Measurements from ENCODE around the gene IFT52. TPM values are rescaled to one million over a fixed set of nuclear protein-coding genes. Genes with fewer than 3 reads are reported as not detected.
"Not testable (repeated sequence)": the region's sequence is repeated elsewhere in the genome, so short reads cannot be mapped to it uniquely, and the experiment has no call there.

The IFT52 gene
- total RNA-seq, 2 experiments from 2014 or later: 15.8 to 16.9 TPM

DNA sequence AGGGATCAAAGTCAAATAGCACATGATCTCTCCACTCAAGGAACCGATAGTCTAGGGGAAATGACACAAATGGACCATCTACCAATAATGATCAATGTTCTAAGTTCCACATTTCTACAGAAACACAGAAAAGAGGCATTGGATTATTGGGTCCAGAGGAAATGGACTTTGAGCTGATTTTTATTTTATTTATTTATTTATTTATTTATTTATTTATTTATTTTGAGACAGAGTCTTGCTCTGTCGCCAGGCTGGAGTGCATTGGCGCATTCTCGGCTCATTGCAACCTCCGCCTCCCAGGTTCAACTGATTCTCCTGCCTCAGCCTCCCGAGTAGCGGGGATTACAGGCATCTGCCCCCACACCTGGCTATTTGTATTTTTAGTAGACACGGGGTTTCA, 11.2 kb downstream of the IFT52 start:
- CTCF ChIA-PET: interaction anchor here (0.6 kb wide), 1 partner anchor 76 kb away, joined by 3 read pairs; no protein-coding TSS in a partner anchor
- POLR2A ChIA-PET; H3K27me3 Mint-ChIP-seq (ENCODE audit: low read depth); H3K4me3 Mint-ChIP-seq; H3K4me1 Mint-ChIP-seq (ENCODE audit: low read depth); ATAC-seq; H3K9me3 Mint-ChIP-seq (ENCODE audit: insufficient read depth); DNase-seq; H3K27ac Mint-ChIP-seq: not testable (repeated sequence)
- H3K36me3 Mint-ChIP-seq (ENCODE audit: low read depth): peaks cover 12% of the 10 kb centered on the region

DNA sequence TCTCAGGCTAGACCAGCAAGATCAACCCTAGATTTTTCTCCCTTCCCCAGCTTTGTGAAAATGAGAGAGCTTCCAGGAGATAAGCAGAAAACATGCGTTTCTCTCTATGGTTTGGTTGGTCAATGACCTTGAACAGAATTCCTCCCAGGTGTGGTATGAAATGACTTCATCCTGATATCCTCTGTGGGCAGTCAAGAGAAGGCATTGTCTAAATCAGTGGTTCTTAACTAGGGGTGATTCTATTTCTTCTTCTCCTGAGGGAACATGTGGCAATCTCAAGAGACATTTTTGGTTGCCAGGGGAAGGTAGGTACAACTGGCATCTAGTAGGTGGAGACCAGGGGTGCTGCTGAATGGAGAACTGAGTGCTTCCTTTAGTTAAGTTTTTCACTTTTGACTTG, 12.4 kb downstream of the IFT52 start:
- ChIA-PET POLR2A (no interaction called here), CTCF (no interaction called here)
- Mint-ChIP-seq H3K27me3 (ENCODE audit: low read depth) (no peaks in the 10 kb centered on the region), H3K27ac (no peak overlapping the region), H3K4me3 (no peak overlapping the region), H3K9me3 (ENCODE audit: insufficient read depth) (no peaks in the 10 kb centered on the region), H3K36me3 (ENCODE audit: low read depth) (peaks cover 7% of the 10 kb centered on the region), H3K4me1 (ENCODE audit: low read depth) (no peaks in the 10 kb centered on the region)
- no peak for DNase-seq
- no peak for ATAC-seq

DNA sequence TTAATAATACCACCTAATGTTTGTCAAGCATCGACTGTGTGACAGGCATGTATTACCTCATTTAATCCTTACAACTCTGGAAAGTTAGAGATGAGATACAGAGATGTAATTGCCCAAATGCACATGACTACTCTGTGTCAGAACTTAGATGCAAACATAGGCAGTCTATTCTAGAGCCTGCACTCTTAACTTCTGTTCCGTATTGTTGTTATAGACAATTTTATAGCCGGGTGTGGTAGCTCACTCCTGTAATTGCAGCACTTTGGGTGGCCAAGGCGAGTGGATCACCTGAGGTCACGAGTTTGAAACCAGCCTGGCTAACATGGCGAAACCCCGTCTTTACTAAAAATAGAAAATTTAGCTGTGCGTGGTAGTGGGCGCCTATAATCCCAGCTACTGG, 15.0 kb downstream of the IFT52 start:
- H3K36me3 Mint-ChIP-seq (ENCODE audit: low read depth): peaks cover 7% of the 10 kb centered on the region
- no peak for DNase-seq
- POLR2A ChIA-PET: no interaction called here
- no peaks in the 10 kb centered on the region for H3K27me3 Mint-ChIP-seq (ENCODE audit: low read depth)
- no peak overlapping the region for H3K27ac Mint-ChIP-seq
- H3K4me3 Mint-ChIP-seq: no peak overlapping the region
- H3K4me1 Mint-ChIP-seq (ENCODE audit: low read depth): no peaks in the 10 kb centered on the region
- H3K9me3 Mint-ChIP-seq (ENCODE audit: insufficient read depth): no peaks in the 10 kb centered on the region
- CTCF ChIA-PET: no interaction called here
- ATAC-seq: no peak

DNA sequence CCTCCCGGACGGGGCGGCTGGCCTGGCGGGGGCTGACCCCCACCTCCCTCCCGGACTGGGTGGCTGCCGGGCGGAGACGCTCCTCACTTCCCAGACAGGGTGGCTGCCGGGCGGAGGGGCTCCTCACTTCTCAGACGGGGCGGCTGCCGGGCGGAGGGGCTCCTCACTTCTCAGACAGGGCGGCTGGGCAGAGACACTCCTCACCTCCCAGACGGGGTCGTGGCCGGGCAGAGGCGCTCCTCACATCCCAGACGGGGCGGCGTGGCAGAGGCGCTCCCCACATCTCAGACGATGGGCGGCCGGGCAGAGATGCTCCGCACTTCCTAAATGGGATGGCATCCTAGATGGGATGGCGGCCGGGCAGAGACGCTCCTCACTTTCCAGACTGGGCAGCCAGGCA, 16.5 kb downstream of the IFT52 start:
- H3K36me3 Mint-ChIP-seq (ENCODE audit: low read depth); ATAC-seq; H3K9me3 Mint-ChIP-seq (ENCODE audit: insufficient read depth); H3K4me1 Mint-ChIP-seq (ENCODE audit: low read depth); POLR2A ChIA-PET; H3K4me3 Mint-ChIP-seq; H3K27me3 Mint-ChIP-seq (ENCODE audit: low read depth); DNase-seq; CTCF ChIA-PET; H3K27ac Mint-ChIP-seq: not testable (repeated sequence)

DNA sequence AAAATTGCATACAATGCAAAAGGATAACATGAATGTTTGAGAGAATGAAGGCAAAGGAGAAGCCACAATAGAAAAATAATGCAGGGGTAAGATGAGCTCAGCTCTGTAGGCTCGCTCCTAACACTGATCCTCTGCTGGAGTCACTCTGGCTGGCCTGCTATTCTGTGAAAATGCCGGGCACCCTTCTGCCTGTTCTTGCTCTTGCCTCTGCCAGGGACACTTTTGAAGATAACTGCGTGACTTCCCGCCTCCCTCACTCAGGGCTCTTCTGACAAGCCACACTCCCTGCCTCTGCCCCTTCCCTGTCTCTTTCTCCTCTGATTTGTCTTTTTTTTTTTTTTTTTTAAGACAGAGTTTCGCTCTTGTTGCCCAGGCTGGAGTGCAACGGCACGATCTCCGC, 40.9 kb downstream of the IFT52 start:
- H3K36me3 Mint-ChIP-seq (ENCODE audit: low read depth): peaks cover 12% of the 10 kb centered on the region
- no peaks in the 10 kb centered on the region for H3K4me1 Mint-ChIP-seq (ENCODE audit: low read depth)
- H3K9me3 Mint-ChIP-seq (ENCODE audit: insufficient read depth): no peaks in the 10 kb centered on the region
- CTCF ChIA-PET: no interaction called here
- no peaks in the 10 kb centered on the region for H3K27me3 Mint-ChIP-seq (ENCODE audit: low read depth)
- H3K4me3 Mint-ChIP-seq: no peak overlapping the region
- no peak for DNase-seq
- POLR2A ChIA-PET: no interaction called here
- ATAC-seq: no peak
- H3K27ac Mint-ChIP-seq: no peak overlapping the region

DNA sequence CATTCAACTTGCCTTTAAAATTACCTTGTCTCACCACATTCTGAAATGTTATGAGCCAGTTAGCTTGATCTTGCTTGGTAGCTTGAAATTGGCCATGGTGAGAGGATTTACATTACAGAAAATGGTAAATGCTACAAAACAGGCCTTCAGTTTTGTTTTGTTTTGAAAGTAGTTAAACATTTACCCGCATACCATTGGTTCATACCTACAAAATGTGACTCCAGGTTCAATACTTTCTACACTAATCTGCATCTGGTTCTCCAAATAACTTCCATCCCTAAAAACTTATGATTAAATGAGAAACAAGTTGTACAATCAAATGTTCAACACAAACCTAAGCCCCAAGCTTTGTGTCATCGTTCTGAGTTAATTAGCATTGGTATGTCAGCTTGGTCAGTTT, 45.7 kb downstream of the IFT52 start:
- no peaks in the 10 kb centered on the region for H3K9me3 Mint-ChIP-seq (ENCODE audit: insufficient read depth)
- H3K4me1 Mint-ChIP-seq (ENCODE audit: low read depth): no peaks in the 10 kb centered on the region
- ATAC-seq (no peak), DNase-seq (no peak)
- CTCF ChIA-PET: no interaction called here
- H3K4me3 Mint-ChIP-seq: no peak overlapping the region
- POLR2A ChIA-PET: no interaction called here
- H3K27ac Mint-ChIP-seq: no peak overlapping the region
- H3K27me3 Mint-ChIP-seq (ENCODE audit: low read depth): no peaks in the 10 kb centered on the region
- peaks cover 13% of the 10 kb centered on the region for H3K36me3 Mint-ChIP-seq (ENCODE audit: low read depth)

DNA sequence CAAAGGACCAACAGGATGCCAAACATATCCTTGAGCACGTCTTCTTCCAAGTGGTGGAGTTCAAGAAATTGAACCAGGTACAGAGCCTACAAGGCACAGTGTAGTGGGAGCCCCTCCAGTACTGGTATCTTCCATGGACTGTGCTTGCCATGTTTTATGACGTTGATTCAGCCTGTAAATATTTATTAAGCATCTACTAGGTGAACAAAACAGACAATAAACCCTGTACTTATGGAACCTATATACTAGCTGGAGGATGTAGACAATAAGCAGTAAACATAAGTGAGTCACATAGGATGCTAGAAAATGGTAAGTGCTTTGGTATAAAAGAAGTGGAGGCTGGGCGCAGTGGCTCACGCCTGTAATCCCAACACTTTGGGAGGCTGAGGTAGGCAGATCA, 51.8 kb downstream of the IFT52 start:
- H3K4me3 Mint-ChIP-seq: no peak overlapping the region

DNA sequence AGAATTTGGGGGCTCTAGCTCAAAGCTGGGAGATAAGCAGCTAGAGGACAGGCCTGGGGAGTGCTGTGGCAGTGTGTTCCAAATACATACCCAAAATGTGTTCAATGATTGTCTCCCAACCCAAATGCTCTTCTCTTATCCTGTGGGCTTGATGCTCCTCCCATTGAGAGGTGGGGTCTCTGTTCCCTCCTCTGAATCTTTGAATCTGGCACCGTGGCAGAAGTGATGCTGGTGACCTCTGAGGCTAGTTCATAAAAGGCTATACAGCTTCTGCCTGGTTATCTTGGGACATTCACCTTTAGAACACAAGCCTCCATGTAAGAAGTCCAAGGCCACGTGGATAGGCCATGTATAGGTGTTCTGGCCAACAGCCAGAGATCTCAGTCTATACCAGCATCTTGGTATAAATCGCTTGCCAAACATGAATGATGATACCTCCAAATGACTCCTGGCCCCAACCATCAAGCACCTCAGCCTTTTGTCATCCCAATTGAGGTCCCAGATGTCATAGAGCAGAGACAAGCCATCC, 60.3 kb downstream of the IFT52 start:
- ChIA-PET POLR2A (no interaction called here), CTCF (no interaction called here)
- Mint-ChIP-seq H3K36me3 (ENCODE audit: low read depth) (peaks cover 2% of the 10 kb centered on the region), H3K27me3 (ENCODE audit: low read depth) (no peaks in the 10 kb centered on the region), H3K27ac (no peak overlapping the region), H3K4me1 (ENCODE audit: low read depth) (no peaks in the 10 kb centered on the region), H3K4me3 (no peak overlapping the region), H3K9me3 (ENCODE audit: insufficient read depth) (no peaks in the 10 kb centered on the region)
- ATAC-seq: no peak
- DNase-seq: no peak

More for the DNA sequence above, 51.8 kb downstream of the IFT52 start:
- Mint-ChIP-seq H3K9me3 (ENCODE audit: insufficient read depth) (no peaks in the 10 kb centered on the region), H3K4me1 (ENCODE audit: low read depth) (no peaks in the 10 kb centered on the region), H3K27me3 (ENCODE audit: low read depth) (no peaks in the 10 kb centered on the region), H3K36me3 (ENCODE audit: low read depth) (peaks cover 10% of the 10 kb centered on the region), H3K27ac (no peak overlapping the region)
- ChIA-PET POLR2A (no interaction called here), CTCF (interaction anchor here (0.7 kb wide), 1 partner anchor 32 kb away, joined by 3 read pairs; no protein-coding TSS in a partner anchor)
- DNase-seq (no peak), ATAC-seq (no peak)

DNA sequence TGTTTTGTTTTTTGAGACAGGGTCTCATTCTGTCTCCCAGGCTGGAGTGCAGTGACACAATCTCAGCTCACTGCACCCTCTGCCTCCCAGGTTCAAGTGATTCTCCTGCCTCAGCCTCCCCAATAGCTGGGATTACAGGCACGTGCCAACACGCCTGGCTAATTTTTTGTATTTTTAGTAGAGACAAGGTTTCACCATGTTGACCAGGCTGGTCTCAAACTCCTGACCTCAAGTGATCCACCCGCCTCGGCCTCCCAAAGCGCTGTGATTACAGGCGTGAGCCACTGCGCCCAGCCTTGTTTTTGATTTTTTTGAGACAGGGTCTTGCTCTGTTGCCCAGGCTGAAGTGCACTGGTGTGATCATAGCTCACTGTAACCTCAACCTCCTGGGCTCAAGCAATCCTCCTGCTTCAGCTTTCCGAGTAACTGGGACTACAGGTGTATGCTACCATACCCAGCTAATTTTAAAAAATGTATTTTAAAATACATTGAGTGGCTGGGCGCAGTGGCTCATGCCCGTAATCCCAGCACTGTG, 61.0 kb downstream of the IFT52 start:
- H3K4me1 Mint-ChIP-seq (ENCODE audit: low read depth); H3K27ac Mint-ChIP-seq; H3K9me3 Mint-ChIP-seq (ENCODE audit: insufficient read depth); ATAC-seq; DNase-seq; H3K4me3 Mint-ChIP-seq; H3K36me3 Mint-ChIP-seq (ENCODE audit: low read depth); H3K27me3 Mint-ChIP-seq (ENCODE audit: low read depth); CTCF ChIA-PET: not testable (repeated sequence)
- POLR2A ChIA-PET: interaction anchor here (0.7 kb wide), 1 partner anchor 66 kb away, joined by 3 read pairs; no protein-coding TSS in a partner anchor

DNA sequence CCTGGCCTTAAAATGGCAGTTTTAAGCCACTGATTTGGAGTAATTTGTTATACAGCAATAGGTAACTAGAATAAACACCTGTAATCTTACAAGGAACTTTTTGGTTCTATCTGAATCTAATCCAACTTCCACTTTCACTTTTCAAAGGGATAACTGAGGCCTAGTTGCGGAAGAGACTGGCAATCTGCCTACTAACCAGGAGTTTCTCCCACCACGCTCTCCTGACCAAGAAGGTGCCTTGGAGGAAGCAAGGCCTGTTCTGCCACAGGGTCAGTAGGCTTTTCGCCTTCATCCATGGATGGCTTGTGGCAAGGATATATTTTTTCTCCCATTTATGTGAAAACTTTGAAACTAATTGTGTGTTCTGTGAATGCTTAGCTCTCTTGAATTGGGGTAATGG, 63.2 kb downstream of the IFT52 start:
- Mint-ChIP-seq H3K27me3 (ENCODE audit: low read depth) (no peaks in the 10 kb centered on the region), H3K9me3 (ENCODE audit: insufficient read depth) (no peaks in the 10 kb centered on the region), H3K36me3 (ENCODE audit: low read depth) (no peaks in the 10 kb centered on the region), H3K27ac (no peak overlapping the region), H3K4me3 (no peak overlapping the region), H3K4me1 (ENCODE audit: low read depth) (peaks cover 9% of the 10 kb centered on the region)
- DNase-seq: no peak
- ChIA-PET POLR2A (no interaction called here), CTCF (no interaction called here)
- ATAC-seq: no peak

DNA sequence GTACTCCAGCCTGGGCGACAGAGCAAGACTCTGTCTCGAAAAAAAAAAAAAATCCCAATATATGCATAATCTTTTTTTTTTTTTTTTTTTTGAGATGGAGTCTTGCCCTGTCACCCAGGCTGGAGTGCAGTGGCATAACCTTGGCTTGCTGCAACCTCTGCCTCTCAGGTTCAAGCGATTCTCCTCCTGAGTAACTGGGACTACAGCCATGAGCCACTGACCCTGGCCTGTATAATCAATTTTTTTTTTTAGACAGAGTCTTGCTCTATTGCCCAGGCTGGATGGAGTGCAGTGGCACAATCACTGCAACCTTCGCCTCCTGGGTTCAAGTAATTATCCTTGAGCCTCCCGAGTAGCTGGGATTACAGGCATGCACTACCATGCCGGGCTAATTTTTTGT, 64.4 kb downstream of the IFT52 start:
- H3K27ac Mint-ChIP-seq; H3K9me3 Mint-ChIP-seq (ENCODE audit: insufficient read depth); H3K4me1 Mint-ChIP-seq (ENCODE audit: low read depth); POLR2A ChIA-PET; H3K27me3 Mint-ChIP-seq (ENCODE audit: low read depth); H3K4me3 Mint-ChIP-seq; DNase-seq; H3K36me3 Mint-ChIP-seq (ENCODE audit: low read depth); CTCF ChIA-PET; ATAC-seq: not testable (repeated sequence)

DNA sequence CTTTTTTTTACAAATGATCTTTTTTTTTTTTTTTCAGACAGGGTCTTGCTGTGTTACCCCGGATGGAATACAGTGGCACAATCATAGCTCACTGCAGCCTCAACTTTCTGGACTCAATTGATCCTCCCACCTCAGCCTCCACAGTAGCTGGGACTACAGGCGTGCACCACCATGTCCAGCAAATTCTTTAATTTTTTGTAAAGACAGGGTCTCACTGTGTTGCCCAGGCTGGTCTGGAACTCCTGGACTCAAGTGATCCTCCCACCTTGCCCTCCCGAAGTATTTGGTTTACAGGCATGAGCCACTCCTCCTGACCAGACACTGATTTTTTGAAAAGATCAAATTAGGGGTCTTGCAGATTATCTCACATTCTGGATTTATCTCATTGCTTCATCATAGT, 65.2 kb downstream of the IFT52 start:
- peak overlapping the region; percentile 34 for H3K27ac Mint-ChIP-seq
- ChIA-PET POLR2A (no interaction called here), CTCF (no interaction called here)
- H3K9me3 Mint-ChIP-seq (ENCODE audit: insufficient read depth): no peaks in the 10 kb centered on the region
- H3K27me3 Mint-ChIP-seq (ENCODE audit: low read depth): no peaks in the 10 kb centered on the region
- peaks cover 9% of the 10 kb centered on the region for H3K4me1 Mint-ChIP-seq (ENCODE audit: low read depth)
- peak overlapping the region; percentile 95 for H3K4me3 Mint-ChIP-seq
- ATAC-seq: no peak
- no peak for DNase-seq
- H3K36me3 Mint-ChIP-seq (ENCODE audit: low read depth): no peaks in the 10 kb centered on the region

DNA sequence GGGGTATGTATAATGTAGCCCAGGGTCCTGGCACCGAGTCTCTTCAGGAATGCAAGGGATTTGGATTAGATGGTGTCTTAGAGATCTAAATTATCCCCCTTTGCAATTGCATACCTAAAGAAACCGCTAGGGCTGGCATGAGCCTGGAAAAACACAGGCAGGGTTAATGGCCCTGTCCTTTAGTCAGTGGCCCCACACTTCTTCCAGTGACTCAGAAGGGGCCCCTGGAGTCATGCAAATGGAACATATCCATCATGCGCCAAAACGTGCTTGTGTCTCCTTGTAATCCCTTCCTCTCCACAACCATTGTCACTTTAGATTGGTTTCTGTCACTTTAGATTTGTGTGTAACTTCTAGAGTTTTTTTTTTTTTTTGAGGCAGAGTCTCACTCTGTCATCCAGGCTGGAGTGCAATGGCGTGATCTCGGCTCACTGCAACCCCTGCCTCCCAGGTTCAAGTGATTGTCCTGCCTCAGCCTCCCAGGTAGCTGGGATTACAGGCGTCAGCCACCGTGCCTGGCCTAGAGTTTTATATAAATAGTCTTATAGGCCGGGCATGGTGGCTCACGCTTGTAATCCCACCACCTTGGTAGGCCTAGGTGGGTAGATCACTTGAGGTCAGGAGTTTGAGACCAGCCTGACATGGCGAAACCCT, 67.5 kb downstream of the IFT52 start:
- peaks cover 9% of the 10 kb centered on the region for H3K4me1 Mint-ChIP-seq (ENCODE audit: low read depth)
- H3K9me3 Mint-ChIP-seq (ENCODE audit: insufficient read depth): no peaks in the 10 kb centered on the region
- DNase-seq (peak; percentile 34), ATAC-seq (peak; percentile 4)
- peak overlapping the region; percentile 93 for H3K27ac Mint-ChIP-seq
- ChIA-PET POLR2A (no interaction called here), CTCF (interaction anchor here (1.5 kb wide), 1 partner anchor 119 kb away, joined by 5 read pairs; no protein-coding TSS in a partner anchor)
- H3K4me3 Mint-ChIP-seq: peak overlapping the region; percentile 95
- H3K36me3 Mint-ChIP-seq (ENCODE audit: low read depth): no peaks in the 10 kb centered on the region
- no peaks in the 10 kb centered on the region for H3K27me3 Mint-ChIP-seq (ENCODE audit: low read depth)
